Loucy (cell line): Measurements from ENCODE around the gene TMEM95.
A peak's percentile ranks its signal among the peaks of the same experiment; 100 is the strongest.

Experiments
- H2AFZ ChIP-seq: fragments of 200-600 bp; sonication (generic); 2 replicates; pipeline ENCODE4 v1.6.0; 2016; ENCODE audit warnings: antibody characterized with exemption, mild to moderate bottlenecking, low read length, moderate library complexity
- H3F3A ChIP-seq: fragments of 200-600 bp; 2 replicates; pipeline ENCODE4 v1.6.0; 2016; ENCODE audit warnings: antibody characterized with exemption, low read depth, mild to moderate bottlenecking
- H3K27me3 ChIP-seq: fragments of 200-600 bp; sonication (generic); 2 replicates; pipeline ENCODE4 v1.6.1; 2014; ENCODE audit warnings: low read length, mild to moderate bottlenecking; ENCODE audit not compliant: insufficient read depth, poor library complexity, severe bottlenecking
- H3K36me3 ChIP-seq: fragments of 200-600 bp; sonication (generic); 2 replicates; pipeline ENCODE4 v1.6.1; 2016; ENCODE audit warnings: low read length; ENCODE audit not compliant: insufficient read depth
- H3K4me1 ChIP-seq: fragments of 200-600 bp; sonication (generic); 2 replicates; pipeline ENCODE4 v1.5.1; 2014; ENCODE audit warnings: low read length, mild to moderate bottlenecking; ENCODE audit not compliant: insufficient read depth, poor library complexity, severe bottlenecking
- H3K4me2 ChIP-seq: fragments of 200-600 bp; sonication (generic); 2 replicates; pipeline ENCODE4 v1.6.0; 2014; ENCODE audit warnings: antibody characterized with exemption, low read length, low read depth, mild to moderate bottlenecking; ENCODE audit not compliant: poor library complexity, severe bottlenecking
- H3K4me3 ChIP-seq: fragments of 200-600 bp; sonication (generic); 2 replicates; pipeline ENCODE4 v1.5.1; 2014; ENCODE audit warnings: low read length, mild to moderate bottlenecking, mixed read lengths; ENCODE audit not compliant: poor library complexity, severe bottlenecking
- H3K79me2 ChIP-seq: fragments of 200-600 bp; sonication (generic); 2 replicates; pipeline ENCODE4 v1.6.1; 2014; ENCODE audit warnings: low read length; ENCODE audit not compliant: insufficient read depth
- H3K9ac ChIP-seq: fragments of 200-600 bp; sonication (generic); 2 replicates; pipeline ENCODE4 v1.6.0; 2014; ENCODE audit warnings: mild to moderate bottlenecking, low read depth, low read length, moderate library complexity; ENCODE audit not compliant: poor library complexity, severe bottlenecking
- H3K9me2 ChIP-seq: fragments of 200-600 bp; sonication (generic); replicated peaks from 2 replicates; pipeline ENCODE4 v1.6.1; 2016; ENCODE audit warnings: low read depth, low read length, mixed read lengths
- H3K9me3 ChIP-seq: fragments of 200-600 bp; sonication (generic); 2 replicates; pipeline ENCODE4 v1.6.1; 2014; ENCODE audit warnings: mild to moderate bottlenecking, antibody characterized with exemption, low read length, low read depth; ENCODE audit not compliant: insufficient read depth
- H4K20me1 ChIP-seq: fragments of 200-600 bp; sonication (generic); 2 replicates; pipeline ENCODE4 v1.6.0; 2014; ENCODE audit warnings: antibody characterized with exemption, low read length, mild to moderate bottlenecking; ENCODE audit not compliant: insufficient read depth, poor library complexity, severe bottlenecking
- CTCF ChIP-seq: fragments of 200-600 bp; sonication (generic); conservative IDR thresholded peaks from 2 replicates; pipeline ENCODE4 v1.5.1; 2014; ENCODE audit warnings: mild to moderate bottlenecking, antibody characterized with exemption, low read length
- EZH2phosphoT487 ChIP-seq: fragments of 200-600 bp; IDR thresholded peaks from 2 replicates; pipeline ENCODE4 v1.6.1; 2018; ENCODE audit warnings: antibody characterized with exemption, mild to moderate bottlenecking, moderate library complexity, borderline replicate concordance

The TMEM95 gene

GRCh38 chr17:7403043-7403726 lies 48.2 kb downstream of the TMEM95 start:
- Histone ChIP-seq H3K4me2 (peak overlapping the region; percentile 86), H3K27me3 (no peaks in the 10 kb centered on the region), H3K79me2 (peaks cover 6% of the 10 kb centered on the region), H3K9ac (peak overlapping the region; percentile 80), H3K4me1 (peaks cover 20% of the 10 kb centered on the region), H3K9me2 (no peaks in the 10 kb centered on the region), H3K4me3 (peak overlapping the region; percentile 76), H3K36me3 (no peaks in the 10 kb centered on the region), H4K20me1 (peaks cover 3% of the 10 kb centered on the region), H2AFZ (peak overlapping the region; percentile 86), H3K9me3 (no peaks in the 10 kb centered on the region), H3F3A (no peaks in the 10 kb centered on the region)
- no peak for TF ChIP-seq EZH2phosphoT487
- TF ChIP-seq CTCF = no peak

- Histone ChIP-seq H3K9ac (peak overlapping the region; percentile 80), H3F3A (no peaks in the 10 kb centered on the region), H3K4me2 (peak overlapping the region; percentile 86), H3K36me3 (no peaks in the 10 kb centered on the region), H4K20me1 (peaks cover 3% of the 10 kb centered on the region), H3K27me3 (no peaks in the 10 kb centered on the region), H3K79me2 (peaks cover 6% of the 10 kb centered on the region), H3K4me3 (peak overlapping the region; percentile 76), H3K9me3 (no peaks in the 10 kb centered on the region), H3K9me2 (no peaks in the 10 kb centered on the region), H3K4me1 (peaks cover 20% of the 10 kb centered on the region), H2AFZ (peak overlapping the region; percentile 86)
- no peak for TF ChIP-seq CTCF
- no peak for TF ChIP-seq EZH2phosphoT487
These were observed 48.7 kb downstream of the TMEM95 start for GRCh38 chr17:7403727-7403976.

DNA sequence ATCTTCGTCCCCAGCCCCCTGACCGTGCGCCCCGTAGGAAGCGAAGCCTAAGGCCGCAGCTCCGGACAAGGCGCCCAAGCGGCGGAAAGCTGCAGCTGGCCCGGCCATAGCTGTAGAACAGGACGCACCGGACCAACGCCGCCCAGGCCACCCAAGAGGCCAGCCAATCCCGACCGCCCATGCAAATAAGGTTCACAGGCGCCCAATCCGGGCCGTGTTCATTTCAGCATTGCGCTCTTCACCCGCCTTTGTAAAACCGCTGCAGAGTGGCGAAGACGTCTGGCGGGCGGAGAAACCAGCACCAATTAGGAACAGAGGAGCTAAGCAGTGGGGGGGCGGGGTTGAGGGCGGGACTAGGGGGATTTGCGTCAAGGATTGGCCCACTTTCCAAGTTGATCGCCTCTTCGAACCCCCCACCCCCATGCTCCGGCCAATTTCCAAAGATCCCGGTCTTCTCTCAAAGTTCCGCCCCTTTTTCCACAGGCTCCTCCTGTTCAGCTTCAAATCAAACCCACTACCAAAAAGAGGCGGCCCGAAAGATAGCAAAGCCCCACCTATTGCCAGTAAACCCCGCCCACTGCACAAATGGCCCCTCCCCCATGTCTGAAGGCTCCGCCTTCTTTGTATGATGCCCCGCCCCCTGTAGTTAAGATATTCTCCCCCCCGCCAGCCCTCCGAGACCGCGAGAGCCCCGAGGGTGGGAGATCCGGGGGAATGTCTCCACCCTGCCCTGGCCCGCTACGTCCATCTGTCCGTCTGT lies 49.2 kb downstream of the TMEM95 start, which contains the start of gene TMEM256:
Gene TMEM256, minus strand, starts transcription at position 121 of the 760 bp plus-strand sequence. Its CDS starts 13 bp downstream, at position 108.
- H3K36me3 ChIP-seq = no peaks in the 10 kb centered on the region
- H3K9me2 ChIP-seq = no peaks in the 10 kb centered on the region
- H3K4me3 ChIP-seq = peak within 1 kb of the TSS; percentile 76
- peak within 1 kb of the TSS; percentile 80 for H3K9ac ChIP-seq
- TF ChIP-seq EZH2phosphoT487 (no peak), CTCF (no peak)
- H2AFZ ChIP-seq = peak within 1 kb of the TSS; percentile 93
- peaks cover 3% of the 10 kb centered on the region for H4K20me1 ChIP-seq
- no peaks in the 10 kb centered on the region for H3F3A ChIP-seq
- peaks cover 6% of the 10 kb centered on the region for H3K79me2 ChIP-seq
- no peaks in the 10 kb centered on the region for H3K27me3 ChIP-seq
- peaks cover 20% of the 10 kb centered on the region for H3K4me1 ChIP-seq
- peak within 1 kb of the TSS; percentile 86 for H3K4me2 ChIP-seq
- H3K9me3 ChIP-seq = no peaks in the 10 kb centered on the region
